Neural progenitor cell (in vitro differentiated cells): ENCODE results near the gene ZNF319. TPM values are rescaled to one million over a fixed set of nuclear protein-coding genes. Genes with fewer than 3 reads are reported as not detected.

ENCODE experiments used
- DNase-seq: peaks from one replicate; pipeline ENCODE4 v3.0.0-alpha.2; 2016; ENCODE audit warnings: low spot score
- H2AFZ ChIP-seq: fragments of 200-600 bp; sonication (generic); replicated peaks from 2 replicates; pipeline ENCODE4 v1.6.1; 2016; ENCODE audit warnings: antibody characterized with exemption
- H3F3A ChIP-seq: fragments of 200-600 bp; sonication (generic); 2 replicates; pipeline ENCODE4 v1.6.1; 2016; ENCODE audit warnings: antibody characterized with exemption, low read depth
- H3K27ac ChIP-seq: fragments of 200-600 bp; sonication (generic); 2 replicates; pipeline ENCODE4 v1.5.1; 2016; ENCODE audit warnings: mild to moderate bottlenecking
- H3K27me3 ChIP-seq: fragments of 200-600 bp; sonication (generic); 2 replicates; pipeline ENCODE4 v1.6.1; 2016; ENCODE audit warnings: mild to moderate bottlenecking, moderate library complexity
- H3K36me3 ChIP-seq: fragments of 200-600 bp; sonication (generic); 2 replicates; pipeline ENCODE4 v1.5.1; 2016
- H3K4me1 ChIP-seq: fragments of 200-600 bp; sonication (generic); 2 replicates; pipeline ENCODE4 v1.6.1; 2016; ENCODE audit warnings: mixed run types
- H3K4me2 ChIP-seq: fragments of 200-600 bp; sonication (generic); 2 replicates; pipeline ENCODE4 v1.6.1; 2016
- H3K4me3 ChIP-seq: fragments of 200-600 bp; sonication (generic); 2 replicates; pipeline ENCODE4 v1.5.1; 2016
- H3K79me2 ChIP-seq: fragments of 200-600 bp; sonication (generic); 2 replicates; pipeline ENCODE4 v1.6.1; 2016; ENCODE audit warnings: low read depth
- H3K9ac ChIP-seq: fragments of 200-600 bp; sonication (generic); 2 replicates; pipeline ENCODE4 v1.6.1; 2016
- H3K9me3 ChIP-seq: fragments of 200-600 bp; sonication (generic); 2 replicates; pipeline ENCODE4 v1.5.1; 2016; ENCODE audit warnings: low read depth
- H4K20me1 ChIP-seq: fragments of 200-600 bp; sonication (generic); 2 replicates; pipeline ENCODE4 v1.6.1; 2016; ENCODE audit warnings: low read depth
- H3K27ac Mint-ChIP-seq: 3 replicates; pipeline ENCODE4 v1.8.0; 2021; ENCODE audit warnings: mixed read lengths
- H3K27me3 Mint-ChIP-seq: 2 replicates; pipeline ENCODE4 v1.8.0; 2022; ENCODE audit warnings: low read depth, mild to moderate bottlenecking, inconsistent platforms, moderate library complexity, mixed read lengths; ENCODE audit not compliant: insufficient read depth
- H3K36me3 Mint-ChIP-seq: 3 replicates; pipeline ENCODE4 v1.8.0; 2021; ENCODE audit warnings: mixed read lengths
- H3K4me1 Mint-ChIP-seq: 3 replicates; pipeline ENCODE4 v1.8.0; 2021; ENCODE audit warnings: mixed read lengths
- H3K4me3 Mint-ChIP-seq: 3 replicates; pipeline ENCODE4 v1.8.0; 2021; ENCODE audit warnings: mild to moderate bottlenecking, moderate library complexity, mixed read lengths
- H3K9me3 Mint-ChIP-seq: 3 replicates; pipeline ENCODE4 v1.8.0; 2020; ENCODE audit warnings: mixed read lengths
- EZH2 ChIP-seq: fragments of 200-600 bp; sonication (generic); IDR thresholded peaks from 2 replicates; pipeline ENCODE4 v1.6.1; 2017; ENCODE audit warnings: antibody characterized with exemption, mild to moderate bottlenecking, moderate library complexity
- EZH2phosphoT487 ChIP-seq: fragments of 200-600 bp; sonication (generic); IDR thresholded peaks from 2 replicates; pipeline ENCODE4 v1.6.1; 2017; ENCODE audit warnings: antibody characterized with exemption
- total RNA-seq: library from RNA; depleted of rRNA; stranded (reverse); fragments of >200 nt; gene quantifications from 2 replicates; pipeline ENCODE4 v1.2.3, GENCODE V29; 2015; ENCODE audit warnings: low replicate concordance
- TF ChIP-seq, protein P1 (sequence below): fragments of 200-600 bp; sonication (generic); IDR thresholded peaks from 2 replicates; pipeline ENCODE4 v1.5.1; 2017; ENCODE audit warnings: antibody characterized with exemption, mild to moderate bottlenecking

The ZNF319 gene
- total RNA-seq, 1 donor from 2014 or later, result 1.4 TPM

DNA sequence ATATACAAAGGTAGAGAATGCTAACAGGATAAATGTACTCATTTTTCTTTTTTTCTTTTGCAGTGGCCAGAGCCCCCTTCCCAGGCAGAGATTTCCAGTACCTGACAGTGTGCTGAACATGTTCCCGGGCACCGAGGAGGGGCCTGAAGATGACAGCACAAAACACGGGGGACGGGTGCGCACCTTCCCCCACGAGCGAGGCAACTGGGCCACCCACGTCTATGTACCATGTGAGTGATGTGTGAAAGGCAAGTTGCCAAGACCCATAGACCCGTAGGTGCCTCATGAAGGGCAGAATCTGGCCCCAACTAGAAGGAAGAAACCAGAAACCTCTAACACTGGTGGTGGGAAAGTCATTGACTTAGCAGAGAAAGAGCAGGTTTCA is 1.9 kb upstream of the ZNF319 start:
- no peaks in the 10 kb centered on the region for H3K79me2 ChIP-seq
- no peak overlapping the region for H3K27ac Mint-ChIP-seq
- H3K4me1 Mint-ChIP-seq, result peaks cover 23% of the 10 kb centered on the region
- H3K9me3 ChIP-seq, result no peaks in the 10 kb centered on the region
- peak overlapping the region; percentile 90 for H3K4me2 ChIP-seq
- no peak for TF ChIP-seq EZH2phosphoT487
- TF ChIP-seq, protein P1, sequence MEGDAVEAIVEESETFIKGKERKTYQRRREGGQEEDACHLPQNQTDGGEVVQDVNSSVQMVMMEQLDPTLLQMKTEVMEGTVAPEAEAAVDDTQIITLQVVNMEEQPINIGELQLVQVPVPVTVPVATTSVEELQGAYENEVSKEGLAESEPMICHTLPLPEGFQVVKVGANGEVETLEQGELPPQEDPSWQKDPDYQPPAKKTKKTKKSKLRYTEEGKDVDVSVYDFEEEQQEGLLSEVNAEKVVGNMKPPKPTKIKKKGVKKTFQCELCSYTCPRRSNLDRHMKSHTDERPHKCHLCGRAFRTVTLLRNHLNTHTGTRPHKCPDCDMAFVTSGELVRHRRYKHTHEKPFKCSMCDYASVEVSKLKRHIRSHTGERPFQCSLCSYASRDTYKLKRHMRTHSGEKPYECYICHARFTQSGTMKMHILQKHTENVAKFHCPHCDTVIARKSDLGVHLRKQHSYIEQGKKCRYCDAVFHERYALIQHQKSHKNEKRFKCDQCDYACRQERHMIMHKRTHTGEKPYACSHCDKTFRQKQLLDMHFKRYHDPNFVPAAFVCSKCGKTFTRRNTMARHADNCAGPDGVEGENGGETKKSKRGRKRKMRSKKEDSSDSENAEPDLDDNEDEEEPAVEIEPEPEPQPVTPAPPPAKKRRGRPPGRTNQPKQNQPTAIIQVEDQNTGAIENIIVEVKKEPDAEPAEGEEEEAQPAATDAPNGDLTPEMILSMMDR, result no peak
- TF ChIP-seq EZH2, result no peak
- peaks cover 5% of the 10 kb centered on the region for H3K27me3 Mint-ChIP-seq
- H3K4me3 Mint-ChIP-seq, result peak overlapping the region; percentile 53
- H4K20me1 ChIP-seq, result peaks cover 21% of the 10 kb centered on the region
- H2AFZ ChIP-seq, result no peak overlapping the region
- peaks cover 4% of the 10 kb centered on the region for H3K9me3 Mint-ChIP-seq
- peaks cover 8% of the 10 kb centered on the region for H3K4me1 ChIP-seq
- H3F3A ChIP-seq, result peaks cover 31% of the 10 kb centered on the region
- H3K9ac ChIP-seq, result no peak overlapping the region
- no peak overlapping the region for H3K27ac ChIP-seq
- H3K4me3 ChIP-seq, result no peak overlapping the region
- peaks cover 18% of the 10 kb centered on the region for H3K36me3 Mint-ChIP-seq
- H3K27me3 ChIP-seq, result no peaks in the 10 kb centered on the region
- DNase-seq, result no peak
- H3K36me3 ChIP-seq, result no peaks in the 10 kb centered on the region

DNA sequence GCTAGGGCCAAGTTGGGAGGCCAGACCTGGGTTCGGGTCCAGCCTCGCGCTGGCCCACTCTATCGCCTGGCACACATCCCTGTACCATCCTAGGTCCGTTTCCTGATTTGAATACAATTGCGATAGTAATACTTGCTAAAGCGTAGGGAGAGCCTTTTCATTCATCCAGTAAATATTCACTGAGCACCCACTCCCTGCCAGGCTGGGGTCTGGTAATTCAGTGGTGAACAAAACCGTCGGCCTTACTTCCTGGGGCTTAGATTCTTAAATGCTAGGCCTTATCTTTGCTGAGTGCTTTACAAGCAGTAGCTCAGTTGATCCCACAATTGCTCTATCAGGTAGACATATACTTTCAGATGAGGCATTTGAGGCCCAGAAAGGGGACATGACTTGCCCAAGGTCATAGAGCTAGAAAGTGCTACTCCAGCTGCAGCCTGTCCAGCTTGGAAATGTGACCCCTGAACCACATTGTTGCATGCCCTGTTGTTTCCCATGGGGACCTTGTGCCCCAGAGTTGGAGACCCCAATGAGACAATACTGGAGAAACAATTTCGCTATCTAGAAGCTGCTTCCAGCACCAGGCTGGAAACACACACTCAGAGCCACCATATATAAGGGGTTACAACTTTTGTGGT is 1.4 kb upstream of the ZNF319 start:
- H3K36me3 Mint-ChIP-seq, result peaks cover 15% of the 10 kb centered on the region

DNA sequence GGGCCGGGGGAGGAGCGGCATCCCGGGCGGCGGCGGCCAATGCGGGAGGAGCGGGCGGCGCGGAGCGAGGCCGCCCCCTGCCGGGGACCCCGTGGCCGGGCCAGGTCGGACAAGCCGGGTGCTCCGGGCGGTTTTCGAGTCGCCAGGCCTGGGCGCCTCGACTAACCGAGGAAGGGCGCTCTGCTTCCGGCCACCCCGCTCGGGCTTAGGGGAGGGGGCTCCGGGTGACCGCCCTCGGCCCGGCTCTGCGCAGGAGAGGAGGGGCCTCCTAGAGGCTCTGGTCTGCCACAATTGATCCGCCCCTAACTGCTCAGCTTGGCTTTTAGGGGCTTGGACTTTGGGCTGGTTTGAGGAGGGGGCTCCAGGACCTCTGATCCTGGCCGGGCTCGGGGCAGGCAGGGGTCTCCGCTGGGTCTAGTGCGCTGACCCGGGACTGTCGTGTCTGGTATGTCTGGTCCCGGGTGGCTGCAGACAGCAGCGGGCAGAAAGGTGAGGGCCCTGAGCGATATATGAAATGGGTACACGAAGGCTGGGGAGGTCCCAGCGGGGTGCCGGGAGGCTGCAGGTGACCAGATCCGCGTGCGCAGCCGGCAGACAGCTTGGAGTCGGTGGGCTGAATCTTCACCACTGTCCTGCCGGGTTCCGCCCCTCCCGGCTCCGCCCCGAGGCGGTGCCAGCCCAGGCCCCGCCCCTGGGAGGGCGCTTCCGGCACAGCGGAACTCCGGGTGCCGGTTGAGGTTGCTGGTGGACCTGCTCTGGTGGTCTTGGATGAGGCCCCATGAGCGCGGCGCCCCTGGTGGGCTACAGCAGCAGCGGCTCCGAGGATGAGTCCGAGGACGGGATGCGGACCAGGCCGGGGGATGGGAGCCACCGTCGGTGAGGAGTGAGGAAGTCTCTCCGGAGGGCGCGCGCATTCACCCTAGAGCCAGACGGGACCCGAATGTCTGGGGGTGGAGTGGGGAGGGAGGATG is 519 bp upstream of the ZNF319 start, which contains the start of gene USB1:
USB1 (plus strand) TSS at position 702 of the 971 bp plus-strand sequence; CDS start at position 779, 77 bp downstream.
- Histone ChIP-seq H3K4me3 (peak within 1 kb of the TSS; percentile 62), H3K4me2 (peak within 1 kb of the TSS; percentile 90), H3K9ac (peak within 1 kb of the TSS; percentile 52), H2AFZ (peak within 1 kb of the TSS; percentile 89), H3K36me3 (no peaks in the 10 kb centered on the region), H3K27ac (no peak within 1 kb of the TSS), H3K27me3 (no peaks in the 10 kb centered on the region), H3K9me3 (no peaks in the 10 kb centered on the region), H3K4me1 (peaks cover 8% of the 10 kb centered on the region), H4K20me1 (peaks cover 21% of the 10 kb centered on the region), H3F3A (peaks cover 31% of the 10 kb centered on the region), H3K79me2 (no peaks in the 10 kb centered on the region)
- Mint-ChIP-seq H3K36me3 (peaks cover 13% of the 10 kb centered on the region), H3K27ac (no peak within 1 kb of the TSS), H3K4me1 (peaks cover 23% of the 10 kb centered on the region), H3K27me3 (peaks cover 5% of the 10 kb centered on the region), H3K4me3 (peak within 1 kb of the TSS; percentile 93), H3K9me3 (no peaks in the 10 kb centered on the region)
- TF ChIP-seq, protein P1, result peak; percentile 65
- TF ChIP-seq EZH2phosphoT487, result no peak
- TF ChIP-seq EZH2, result no peak
- peak; percentile 94 for DNase-seq

More for the DNA sequence above, 1.4 kb upstream of the ZNF319 start:
- Mint-ChIP-seq H3K27ac (no peak overlapping the region), H3K27me3 (peaks cover 5% of the 10 kb centered on the region), H3K4me1 (peaks cover 23% of the 10 kb centered on the region), H3K9me3 (peaks cover under 1% of the 10 kb centered on the region), H3K4me3 (peak overlapping the region; percentile 93)
- DNase-seq, result no peak
- Histone ChIP-seq H3F3A (peaks cover 31% of the 10 kb centered on the region), H3K27ac (no peak overlapping the region), H3K27me3 (no peaks in the 10 kb centered on the region), H3K4me3 (peak overlapping the region; percentile 62), H3K9me3 (no peaks in the 10 kb centered on the region), H3K36me3 (no peaks in the 10 kb centered on the region), H4K20me1 (peaks cover 21% of the 10 kb centered on the region), H3K79me2 (no peaks in the 10 kb centered on the region), H3K9ac (no peak overlapping the region), H3K4me2 (peak overlapping the region; percentile 90), H3K4me1 (peaks cover 8% of the 10 kb centered on the region), H2AFZ (no peak overlapping the region)
- TF ChIP-seq EZH2phosphoT487, result no peak
- TF ChIP-seq, protein P1, result no peak
- TF ChIP-seq EZH2, result no peak
